WTC11 (cell line): ENCODE measurements around the gene KCNJ13. TPM values are rescaled to one million over a fixed set of nuclear protein-coding genes. Genes with fewer than 3 reads are reported as not detected.
A peak's percentile ranks its signal among the peaks of the same experiment; 100 is the strongest.

Experiments
- ATAC-seq: fragments of 200-7000 bp; cut with Tn5 transposase; 2 replicates; pipeline ENCODE4 v1.10.0; 2021; ENCODE audit warnings: mild to moderate bottlenecking, moderate library complexity
- Bru-seq: library from RNA; stranded (reverse); fragments of 400-500 nt; gene quantifications from one replicate; lab custom pipeline; 2021; lab: Mats Ljungman, UMichigan
- CTCF ChIA-PET: fragments of 300-600 bp; sonication (Branson Sonifier 250); formaldehyde crosslinking; loops from one replicate; lab custom pipeline; 2021; ENCODE audit warnings: antibody characterized with exemption; lab: Charles Lee
- POLR2A ChIA-PET: fragments of 350-600 bp; sonication (Branson Sonifier 250); formaldehyde crosslinking; loops from one replicate; lab custom pipeline; 2021; ENCODE audit warnings: antibody characterized with exemption; lab: Charles Lee
- DNase-seq: peaks from one replicate; pipeline ENCODE4 v3.0.0; 2021; ENCODE audit warnings: low spot score
- H3K27ac Mint-ChIP-seq: 2 replicates; pipeline ENCODE4 v1.8.0; 2021; ENCODE audit warnings: mixed read lengths
- H3K27me3 Mint-ChIP-seq: 2 replicates; pipeline ENCODE4 v1.8.0; 2021; ENCODE audit warnings: low read depth, mild to moderate bottlenecking, moderate library complexity, mixed read lengths
- H3K36me3 Mint-ChIP-seq: 2 replicates; pipeline ENCODE4 v1.8.0; 2021; ENCODE audit warnings: mixed read lengths
- H3K4me1 Mint-ChIP-seq: 2 replicates; pipeline ENCODE4 v1.8.0; 2022; ENCODE audit warnings: mixed read lengths
- H3K4me3 Mint-ChIP-seq: 2 replicates; pipeline ENCODE4 v1.8.0; 2021; ENCODE audit warnings: mild to moderate bottlenecking, moderate library complexity, mixed read lengths
- H3K9me3 Mint-ChIP-seq: 2 replicates; pipeline ENCODE4 v1.8.0; 2021; ENCODE audit warnings: mixed read lengths
- ATF3 ChIP-seq: sonication (generic); formaldehyde crosslinking; conservative IDR thresholded peaks from 2 replicates; pipeline ENCODE4 v1.8.1; 2022; ENCODE audit warnings: mild to moderate bottlenecking, missing genetic modification reagents
- ATF6 ChIP-seq: sonication (generic); formaldehyde crosslinking; IDR thresholded peaks from 2 replicates; pipeline ENCODE4 v1.8.1; 2023; ENCODE audit warnings: mild to moderate bottlenecking, missing genetic modification reagents
- E2F1 ChIP-seq: sonication (generic); formaldehyde crosslinking; IDR thresholded peaks from 2 replicates; pipeline ENCODE4 v1.8.0; 2022; ENCODE audit warnings: mild to moderate bottlenecking, missing genetic modification reagents
- EMX1 ChIP-seq: fragments of 250-450 bp; sonication (Bioruptor Pico); IDR thresholded peaks from 2 replicates; pipeline ENCODE4 v1.8.0; 2021; ENCODE audit warnings: mild to moderate bottlenecking
- ESRRA ChIP-seq: sonication (generic); formaldehyde crosslinking; IDR thresholded peaks from 2 replicates; pipeline ENCODE4 v1.8.1; 2022; ENCODE audit warnings: mild to moderate bottlenecking, missing genetic modification reagents, borderline replicate concordance
- HMGXB4 ChIP-seq: sonication (generic); formaldehyde crosslinking; IDR thresholded peaks from 2 replicates; pipeline ENCODE4 v1.8.1; 2023; ENCODE audit warnings: mild to moderate bottlenecking, moderate library complexity, missing genetic modification reagents
- IRF2 ChIP-seq: sonication (generic); formaldehyde crosslinking; IDR thresholded peaks from 2 replicates; pipeline ENCODE4 v1.8.0; 2022; ENCODE audit warnings: low read depth, missing genetic modification reagents, borderline replicate concordance
- NFATC4 ChIP-seq: fragments of 250-450 bp; sonication (Bioruptor Pico); IDR thresholded peaks from 2 replicates; pipeline ENCODE4 v1.9.0; 2021; ENCODE audit warnings: mild to moderate bottlenecking
- NR1H2 ChIP-seq: sonication (generic); formaldehyde crosslinking; IDR thresholded peaks from 2 replicates; pipeline ENCODE4 v1.9.0; 2021; ENCODE audit warnings: mild to moderate bottlenecking, moderate library complexity, missing genetic modification reagents
- RELA ChIP-seq: sonication (generic); formaldehyde crosslinking; IDR thresholded peaks from 2 replicates; pipeline ENCODE4 v1.8.1; 2022; ENCODE audit warnings: missing genetic modification reagents, mild to moderate bottlenecking, borderline replicate concordance
- TCF7 ChIP-seq: sonication (generic); formaldehyde crosslinking; IDR thresholded peaks from 2 replicates; pipeline ENCODE4 v1.8.0; 2022; ENCODE audit warnings: mild to moderate bottlenecking, low read depth, missing genetic modification reagents, moderate library complexity
- ZMAT4 ChIP-seq: fragments of 250-450 bp; sonication (Bioruptor Pico); IDR thresholded peaks from 2 replicates; pipeline ENCODE4 v1.9.0; 2021; ENCODE audit warnings: mild to moderate bottlenecking
- ZNF281 ChIP-seq: sonication (generic); formaldehyde crosslinking; IDR thresholded peaks from 2 replicates; pipeline ENCODE4 v1.8.0; 2023; ENCODE audit warnings: mild to moderate bottlenecking, missing genetic modification reagents
- ZNF396 ChIP-seq: fragments of 250-450 bp; sonication (Bioruptor Pico); IDR thresholded peaks from 2 replicates; pipeline ENCODE4 v1.8.0; 2021; ENCODE audit warnings: mild to moderate bottlenecking, moderate library complexity, borderline replicate concordance
- ZNF532 ChIP-seq: fragments of 250-450 bp; sonication (Bioruptor Pico); IDR thresholded peaks from 2 replicates; pipeline ENCODE4 v1.9.0; 2021; ENCODE audit warnings: mild to moderate bottlenecking, borderline replicate concordance
- ZNF671 ChIP-seq: fragments of 250-450 bp; sonication (Bioruptor Pico); IDR thresholded peaks from 2 replicates; pipeline ENCODE4 v1.8.0; 2021; ENCODE audit warnings: mild to moderate bottlenecking
- ZSCAN18 ChIP-seq: fragments of 250-450 bp; sonication (Bioruptor Pico); IDR thresholded peaks from 2 replicates; pipeline ENCODE4 v2.1.2; 2022; ENCODE audit warnings: mild to moderate bottlenecking, moderate library complexity
- long read RNA-seq, 3 experiments: library from RNA in 1 of 3; library from capped mRNA in 1 of 3; library from polyadenylated mRNA in 1 of 3; unstranded in 2 of 3; stranded (forward) in 1 of 3; transcript quantifications; one replicate each; pipeline ENCODE4 v2.0.0, GENCODE V29; 2021
- total RNA-seq: library from RNA; stranded (reverse); gene quantifications from 3 replicates; pipeline ENCODE4 v1.2.3, GENCODE V29; 2021
- TF ChIP-seq, protein P1 (sequence below): sonication (generic); formaldehyde crosslinking; IDR thresholded peaks from 2 replicates; pipeline ENCODE4 v1.8.1; 2022; ENCODE audit warnings: low read depth, mild to moderate bottlenecking, moderate library complexity, missing genetic modification reagents, borderline replicate concordance

KCNJ13 gene
- not detected in 3 replicates for total RNA-seq
- not detected for Bru-seq, nascent RNA
- long read RNA-seq, experiment 1, result 0 reads
- long read RNA-seq, experiment 2, result 0 reads
- long read RNA-seq, experiment 3, result 0 reads

- H3K27me3 Mint-ChIP-seq, result no peaks in the 10 kb centered on the region
- TF ChIP-seq ATF3 (CRISPR knock-in tag) (no peak), ZNF671 (CRISPR knock-in tag) (no peak), HMGXB4 (no peak), EMX1 (CRISPR knock-in tag) (no peak), ESRRA (CRISPR knock-in tag) (no peak), ZNF281 (no peak), ZNF532 (CRISPR knock-in tag) (no peak)
- ATAC-seq (peak; percentile 88), DNase-seq (no peak)
- H3K4me1 Mint-ChIP-seq, result peaks cover 6% of the 10 kb centered on the region
- CTCF ChIA-PET, result interaction anchor here (0.5 kb wide), 1 partner anchor 1835 kb away, joined by 3 read pairs; no protein-coding TSS in a partner anchor
- H3K36me3 Mint-ChIP-seq, result peaks cover under 1% of the 10 kb centered on the region; the same call in 1 of the 2 replicates
- POLR2A ChIA-PET, result no interaction called here
- no peak within 1 kb of the TSS for H3K4me3 Mint-ChIP-seq
- H3K27ac Mint-ChIP-seq, result peak within 1 kb of the TSS; percentile 76; the same call in 1 of the 2 replicates
- H3K9me3 Mint-ChIP-seq, result no peaks in the 10 kb centered on the region
Measured at GRCh38 chr2:232776435-232776834, at the start of gene KCNJ13. KCNJ13 (minus strand) TSS chr2:232776565; CDS start chr2:232771362, 5,203 bp downstream.

GRCh38 chr2:232817756-232818155, 41.4 kb upstream of the KCNJ13 start:
- Mint-ChIP-seq H3K36me3 (peaks cover 63% of the 10 kb centered on the region), H3K9me3 (no peaks in the 10 kb centered on the region), H3K4me1 (peaks cover 22% of the 10 kb centered on the region), H3K27me3 (no peaks in the 10 kb centered on the region), H3K27ac (peak overlapping the region; percentile 52; the same call in 1 of the 2 replicates), H3K4me3 (no peak overlapping the region)
- ATAC-seq (no peak), DNase-seq (no peak)
- ChIA-PET CTCF (no interaction called here), POLR2A (no interaction called here)
- TF ChIP-seq NFATC4 (CRISPR knock-in tag) (no peak), E2F1 (CRISPR knock-in tag) (no peak), ZMAT4 (CRISPR knock-in tag) (no peak), RELA (CRISPR knock-in tag) (no peak), ATF3 (CRISPR knock-in tag) (no peak), NR1H2 (CRISPR knock-in tag) (no peak), ATF6 (no peak), IRF2 (CRISPR knock-in tag) (no peak), TCF7 (CRISPR knock-in tag) (no peak), ZSCAN18 (CRISPR knock-in tag) (no peak), ZNF396 (no peak)
- TF ChIP-seq, protein P1, sequence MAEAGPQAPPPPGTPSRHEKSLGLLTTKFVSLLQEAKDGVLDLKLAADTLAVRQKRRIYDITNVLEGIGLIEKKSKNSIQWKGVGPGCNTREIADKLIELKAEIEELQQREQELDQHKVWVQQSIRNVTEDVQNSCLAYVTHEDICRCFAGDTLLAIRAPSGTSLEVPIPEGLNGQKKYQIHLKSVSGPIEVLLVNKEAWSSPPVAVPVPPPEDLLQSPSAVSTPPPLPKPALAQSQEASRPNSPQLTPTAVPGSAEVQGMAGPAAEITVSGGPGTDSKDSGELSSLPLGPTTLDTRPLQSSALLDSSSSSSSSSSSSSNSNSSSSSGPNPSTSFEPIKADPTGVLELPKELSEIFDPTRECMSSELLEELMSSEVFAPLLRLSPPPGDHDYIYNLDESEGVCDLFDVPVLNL, result no peak
